ENCODE data around the gene SNTG2.

Gene SNTG2

DNA sequence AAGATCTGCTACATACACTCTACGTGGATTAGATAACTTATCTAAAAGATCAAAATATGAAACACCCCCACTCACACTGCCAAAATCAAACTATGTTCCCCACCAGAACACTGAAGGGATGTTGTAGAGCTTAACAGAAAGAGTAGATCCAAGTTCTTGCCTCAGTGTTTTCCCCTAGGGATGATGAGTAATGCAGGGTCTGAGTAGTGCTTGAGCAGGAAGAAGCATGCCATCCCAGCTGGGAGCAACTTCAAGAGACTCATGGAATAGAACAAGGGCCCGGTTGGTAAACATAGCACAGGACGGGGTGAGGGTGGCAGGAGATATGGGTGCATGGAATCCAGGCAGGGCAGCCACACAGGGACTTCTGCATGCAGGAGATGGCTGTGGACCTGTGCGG lies 74.3 kb downstream of the SNTG2 start:
- H3K36me3 ChIP-seq (ENCODE audit: insufficient read depth, low read length) = no peaks in the 10 kb centered on the region
- no peaks in the 10 kb centered on the region for H3K79me2 ChIP-seq (ENCODE audit: insufficient read depth, low read length)
- TF ChIP-seq EZH2phosphoT487 (IDR thresholded peaks at IDR 0.05; ENCODE audit: borderline replicate concordance) = no peak
- TF ChIP-seq, protein P1, sequence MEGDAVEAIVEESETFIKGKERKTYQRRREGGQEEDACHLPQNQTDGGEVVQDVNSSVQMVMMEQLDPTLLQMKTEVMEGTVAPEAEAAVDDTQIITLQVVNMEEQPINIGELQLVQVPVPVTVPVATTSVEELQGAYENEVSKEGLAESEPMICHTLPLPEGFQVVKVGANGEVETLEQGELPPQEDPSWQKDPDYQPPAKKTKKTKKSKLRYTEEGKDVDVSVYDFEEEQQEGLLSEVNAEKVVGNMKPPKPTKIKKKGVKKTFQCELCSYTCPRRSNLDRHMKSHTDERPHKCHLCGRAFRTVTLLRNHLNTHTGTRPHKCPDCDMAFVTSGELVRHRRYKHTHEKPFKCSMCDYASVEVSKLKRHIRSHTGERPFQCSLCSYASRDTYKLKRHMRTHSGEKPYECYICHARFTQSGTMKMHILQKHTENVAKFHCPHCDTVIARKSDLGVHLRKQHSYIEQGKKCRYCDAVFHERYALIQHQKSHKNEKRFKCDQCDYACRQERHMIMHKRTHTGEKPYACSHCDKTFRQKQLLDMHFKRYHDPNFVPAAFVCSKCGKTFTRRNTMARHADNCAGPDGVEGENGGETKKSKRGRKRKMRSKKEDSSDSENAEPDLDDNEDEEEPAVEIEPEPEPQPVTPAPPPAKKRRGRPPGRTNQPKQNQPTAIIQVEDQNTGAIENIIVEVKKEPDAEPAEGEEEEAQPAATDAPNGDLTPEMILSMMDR (conservative IDR thresholded peaks at IDR 0.05; ENCODE audit: low read length) = no peak

DNA sequence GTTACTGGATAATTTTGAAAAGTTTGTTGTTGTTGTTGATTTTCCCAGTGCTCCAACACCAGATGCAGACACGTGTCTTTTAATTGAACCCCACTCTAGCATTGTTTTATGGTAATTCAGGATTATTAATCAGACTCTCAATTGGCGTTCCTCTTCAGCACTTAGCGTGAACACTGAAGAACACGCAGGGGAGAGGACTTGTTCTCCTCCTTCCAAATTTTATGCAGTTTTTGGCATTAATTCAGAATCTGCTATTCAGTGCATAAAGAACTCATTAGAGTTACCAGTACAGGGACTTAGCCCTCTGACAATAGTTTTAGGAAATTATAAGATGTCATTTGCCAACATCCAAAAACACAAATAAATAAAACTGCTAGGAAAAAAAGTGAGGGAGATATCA lies 75.5 kb downstream of the SNTG2 start:
- Histone ChIP-seq H3K4me2 (ENCODE audit: low read depth, low read length, poor library complexity, severe bottlenecking) (no peak overlapping the region), H3K9me2 (replicated peaks; ENCODE audit: low read depth, low read length) (no peaks in the 10 kb centered on the region), H3K36me3 (ENCODE audit: insufficient read depth, low read length) (no peaks in the 10 kb centered on the region), H3K27me3 (ENCODE audit: insufficient read depth, low read length, poor library complexity, severe bottlenecking) (no peaks in the 10 kb centered on the region), H3K4me3 (ENCODE audit: low read length, poor library complexity, severe bottlenecking) (no peak overlapping the region), H3K9me3 (ENCODE audit: insufficient read depth, low read depth, low read length) (no peaks in the 10 kb centered on the region), H3K79me2 (ENCODE audit: insufficient read depth, low read length) (no peaks in the 10 kb centered on the region), H3K4me1 (ENCODE audit: insufficient read depth, low read length, poor library complexity, severe bottlenecking) (no peaks in the 10 kb centered on the region), H4K20me1 (ENCODE audit: insufficient read depth, low read length, poor library complexity, severe bottlenecking) (no peaks in the 10 kb centered on the region), H3K9ac (ENCODE audit: low read depth, low read length, poor library complexity, severe bottlenecking) (no peak overlapping the region), H3F3A (ENCODE audit: low read depth) (no peaks in the 10 kb centered on the region), H2AFZ (ENCODE audit: low read length) (no peak overlapping the region)
- TF ChIP-seq, protein P1 (conservative IDR thresholded peaks at IDR 0.05; ENCODE audit: low read length) = no peak
- TF ChIP-seq EZH2phosphoT487 (IDR thresholded peaks at IDR 0.05; ENCODE audit: borderline replicate concordance) = no peak

More for the DNA sequence above, 74.3 kb downstream of the SNTG2 start:
- Histone ChIP-seq H2AFZ (ENCODE audit: low read length) (no peak overlapping the region), H3K9me2 (replicated peaks; ENCODE audit: low read depth, low read length) (no peaks in the 10 kb centered on the region), H3K4me3 (ENCODE audit: low read length, poor library complexity, severe bottlenecking) (no peak overlapping the region), H3K4me1 (ENCODE audit: insufficient read depth, low read length, poor library complexity, severe bottlenecking) (no peaks in the 10 kb centered on the region), H3F3A (ENCODE audit: low read depth) (no peaks in the 10 kb centered on the region), H3K4me2 (ENCODE audit: low read depth, low read length, poor library complexity, severe bottlenecking) (no peak overlapping the region), H3K9me3 (ENCODE audit: insufficient read depth, low read depth, low read length) (no peaks in the 10 kb centered on the region), H3K27me3 (ENCODE audit: insufficient read depth, low read length, poor library complexity, severe bottlenecking) (no peaks in the 10 kb centered on the region), H3K9ac (ENCODE audit: low read depth, low read length, poor library complexity, severe bottlenecking) (no peak overlapping the region), H4K20me1 (ENCODE audit: insufficient read depth, low read length, poor library complexity, severe bottlenecking) (no peaks in the 10 kb centered on the region)

DNA sequence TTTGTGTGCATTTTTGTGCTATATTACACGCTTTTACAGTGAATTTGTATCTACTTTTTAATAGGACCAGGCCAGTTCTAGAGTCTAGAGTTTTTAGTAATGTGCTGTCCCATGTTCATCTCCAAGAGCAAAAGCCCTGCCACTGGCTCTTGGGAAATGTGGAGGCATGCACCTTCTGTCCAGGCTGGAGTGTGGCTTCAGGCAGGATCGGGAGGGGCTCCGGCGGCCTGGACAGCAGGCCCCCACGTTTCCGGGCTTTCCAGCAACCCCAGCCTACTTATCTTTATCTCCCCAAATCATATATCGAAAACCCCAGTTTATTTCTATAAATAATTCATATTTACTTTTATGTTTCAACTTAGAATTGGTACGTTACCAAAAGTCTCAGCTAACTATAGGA lies 78.2 kb downstream of the SNTG2 start:
- H3K27me3 ChIP-seq (ENCODE audit: insufficient read depth, low read length, poor library complexity, severe bottlenecking) = no peaks in the 10 kb centered on the region
- no peaks in the 10 kb centered on the region for H3K9me2 ChIP-seq (replicated peaks; ENCODE audit: low read depth, low read length)
- H3F3A ChIP-seq (ENCODE audit: low read depth) = no peaks in the 10 kb centered on the region
- H4K20me1 ChIP-seq (ENCODE audit: insufficient read depth, low read length, poor library complexity, severe bottlenecking) = no peaks in the 10 kb centered on the region
- no peak overlapping the region for H2AFZ ChIP-seq (ENCODE audit: low read length)
- no peak for TF ChIP-seq EZH2phosphoT487 (IDR thresholded peaks at IDR 0.05; ENCODE audit: borderline replicate concordance)
- TF ChIP-seq, protein P1 (conservative IDR thresholded peaks at IDR 0.05; ENCODE audit: low read length) = no peak
- no peak overlapping the region for H3K4me3 ChIP-seq (ENCODE audit: low read length, poor library complexity, severe bottlenecking)
- no peak overlapping the region for H3K9ac ChIP-seq (ENCODE audit: low read depth, low read length, poor library complexity, severe bottlenecking)
- H3K79me2 ChIP-seq (ENCODE audit: insufficient read depth, low read length) = no peaks in the 10 kb centered on the region
- no peak overlapping the region for H3K4me2 ChIP-seq (ENCODE audit: low read depth, low read length, poor library complexity, severe bottlenecking)
- H3K36me3 ChIP-seq (ENCODE audit: insufficient read depth, low read length) = no peaks in the 10 kb centered on the region
- no peaks in the 10 kb centered on the region for H3K4me1 ChIP-seq (ENCODE audit: insufficient read depth, low read length, poor library complexity, severe bottlenecking)
- no peaks in the 10 kb centered on the region for H3K9me3 ChIP-seq (ENCODE audit: insufficient read depth, low read depth, low read length)
